GM12872 (cell line): ENCODE data around the gene HDAC11.

Experiments
- CTCF ChIP-seq: IDR thresholded peaks from 3 replicates; pipeline ENCODE4 v1.5.1; 2011; ENCODE audit warnings: low read depth, mild to moderate bottlenecking, low read length, moderate library complexity; ENCODE audit not compliant: insufficient read depth

HDAC11 gene

GRCh38 chr3:13474776-13475303 lies 5.3 kb upstream of the HDAC11 start:
- no peak for TF ChIP-seq CTCF

- TF ChIP-seq CTCF = no peak
Measured at GRCh38 chr3:13475871-13476590, 4.1 kb upstream of the HDAC11 start.

- TF ChIP-seq CTCF = no peak
Measured at GRCh38 chr3:13477943-13478342, 2.2 kb upstream of the HDAC11 start.

GRCh38 chr3:13479332-13479581 lies 849 bp upstream of the HDAC11 start:
- TF ChIP-seq CTCF = no peak

- no peak for TF ChIP-seq CTCF
Measured at GRCh38 chr3:13480340-13481318, 523 bp downstream of the HDAC11 start.

GRCh38 chr3:13482106-13482690 lies 2.1 kb downstream of the HDAC11 start:
- no peak for TF ChIP-seq CTCF

- no peak for TF ChIP-seq CTCF
Measured at GRCh38 chr3:13483286-13483685, 3.2 kb downstream of the HDAC11 start.
